K562 (cell line): ENCODE data around the gene KCNN3. TPM values are rescaled to one million over a fixed set of nuclear protein-coding genes. Genes with fewer than 3 reads are reported as not detected.

Experiments
- ATAC-seq: fragments of 200-7000 bp; cut with Tn5 transposase; 3 replicates; pipeline ENCODE4 v1.9.1; 2020; ENCODE audit warnings: moderate library complexity
- BruUV-seq: library from RNA; stranded (reverse); fragments of 400-500 nt; replicated peaks from 2 replicates; lab custom pipeline; 2021; lab: Mats Ljungman, UMichigan
- CTCF ChIA-PET: fragments of 300-600 bp; formaldehyde crosslinking; extraction: SDS; loops from one replicate; lab custom pipeline; 2021; ENCODE audit warnings: low intra/inter-chr PET ratio; lab: Yijun Ruan, JAX
- POLR2A ChIA-PET: fragments of 300-600, 350-650 bp; sonication (Branson Sonifier 250); formaldehyde crosslinking; extraction: SDS; loops from one replicate; lab custom pipeline; 2021; ENCODE audit warnings: antibody characterized with exemption, inconsistent platforms; lab: Yijun Ruan, JAX
- DNase-seq, 4 experiments: peaks; one replicate each; pipeline versions ENCODE4 v3.0.0 to v3.0.0-alpha.2; 2011 to 2018; ENCODE audit warnings: low spot score in 3 of 4, mixed read lengths in 3 of 4; ENCODE audit errors: extremely low read depth in 1 of 4
- FAIRE-seq: peaks from 2 replicates; lab custom pipeline; 2011; peaks lifted over from hg19 to GRCh38; lab: Jason Lieb, UNC
- H2AFZ ChIP-seq: 2 replicates; pipeline ENCODE4 v1.6.0; 2011; ENCODE audit warnings: low read depth, low read length, control low read depth, inconsistent platforms
- H3K27ac ChIP-seq: fragments of 200-600 bp; 3 replicates; pipeline ENCODE4 v1.8.0; 2011; ENCODE audit warnings: low read depth, mild to moderate bottlenecking, control low read depth, inconsistent platforms, low read length, moderate library complexity, mixed read lengths; ENCODE audit errors: extremely low read depth
- H3K27me3 ChIP-seq, 2 experiments: fragments of 300-600 bp in 1 of 2; 2 replicates in 1 of 2; 3 replicates in 1 of 2; pipeline versions ENCODE4 v1.6.0 to v1.8.0; 2011; ENCODE audit warnings: inconsistent platforms in 2 of 2, low read length in 2 of 2, mild to moderate bottlenecking in 1 of 2, mixed read lengths in 1 of 2, moderate library complexity in 1 of 2; ENCODE audit not compliant: control insufficient read depth in 2 of 2, insufficient read depth in 2 of 2
- H3K36me3 ChIP-seq: fragments of 300-600 bp; 3 replicates; pipeline ENCODE4 v1.8.0; 2011; ENCODE audit warnings: mild to moderate bottlenecking, low read length, inconsistent platforms; ENCODE audit not compliant: control insufficient read depth, insufficient read depth
- H3K4me1 ChIP-seq, 2 experiments: fragments of 200-600 bp in 1 of 2; replicated peaks in 1 of 2; 2 replicates in 1 of 2; 3 replicates in 1 of 2; pipeline versions ENCODE4 v1.5.1 to v1.8.0; 2011; ENCODE audit warnings: inconsistent platforms in 2 of 2, low read length in 2 of 2, mild to moderate bottlenecking in 1 of 2, mixed read lengths in 1 of 2, moderate library complexity in 1 of 2; ENCODE audit not compliant: control insufficient read depth in 2 of 2, insufficient read depth in 2 of 2
- H3K4me2 ChIP-seq: 2 replicates; pipeline ENCODE4 v1.6.1; 2011; ENCODE audit warnings: low read length, control low read depth, inconsistent platforms, mixed read lengths; ENCODE audit not compliant: insufficient read depth
- H3K4me3 ChIP-seq: fragments of 200-600 bp; sonication (generic), shearing (Covaris generic); 2 replicates; pipeline ENCODE4 v1.5.1; 2016; ENCODE audit warnings: control low read depth, inconsistent platforms
- H3K79me2 ChIP-seq: fragments of 200-600 bp; 3 replicates; pipeline ENCODE4 v1.8.0; 2011; ENCODE audit warnings: low read length, inconsistent platforms; ENCODE audit not compliant: control insufficient read depth, insufficient read depth
- H3K9ac ChIP-seq, 2 experiments: 2 replicates each; pipeline versions ENCODE4 v1.6.0 to v1.6.1; 2011; ENCODE audit warnings: low read depth in 2 of 2, low read length in 2 of 2, control low read depth in 1 of 2, inconsistent platforms in 1 of 2, mild to moderate bottlenecking in 1 of 2, mixed read lengths in 1 of 2; ENCODE audit not compliant: insufficient read depth in 1 of 2
- H3K9me1 ChIP-seq: one replicate; pipeline ENCODE4 v1.6.0; 2011; ENCODE audit warnings: inconsistent platforms, mild to moderate bottlenecking, low read length, moderate library complexity; ENCODE audit not compliant: control insufficient read depth, insufficient read depth
- H3K9me3 ChIP-seq: replicated peaks from 2 replicates; pipeline ENCODE4 v1.5.1; 2011; ENCODE audit warnings: low read depth, low read length, inconsistent platforms; ENCODE audit not compliant: control insufficient read depth, insufficient read depth
- H4K20me1 ChIP-seq: replicated peaks from 2 replicates; pipeline ENCODE4 v1.6.1; 2011; ENCODE audit warnings: low read length, inconsistent platforms, mixed read lengths; ENCODE audit not compliant: control insufficient read depth, insufficient read depth
- EHMT2 ChIP-seq: fragments of 450-650 bp; IDR thresholded peaks from 2 replicates; pipeline ENCODE4 v1.6.1; 2018; ENCODE audit warnings: antibody characterized with exemption
- GABPA ChIP-seq: fragments of 200-800 bp; sonication (Bioruptor generic); conservative IDR thresholded peaks from 2 replicates; pipeline ENCODE4 v1.6.1; 2016; ENCODE audit warnings: low read depth, missing genetic modification characterization, missing compliant biosample characterization
- KDM1A ChIP-seq, 2 experiments: fragments of 450-650 bp; IDR thresholded peaks; 2 replicates each; pipeline ENCODE4 v1.6.1; 2016; ENCODE audit warnings: mild to moderate bottlenecking in 2 of 2
- KHSRP ChIP-seq: fragments of 450-650 bp; IDR thresholded peaks from 2 replicates; pipeline ENCODE4 v1.6.1; 2017
- NCOR1 ChIP-seq: fragments of 450-650 bp; IDR thresholded peaks from 2 replicates; pipeline ENCODE4 v1.6.1; 2016; ENCODE audit warnings: mild to moderate bottlenecking, moderate library complexity
- PYGO2 ChIP-seq: fragments of 450-650 bp; IDR thresholded peaks from 2 replicates; pipeline ENCODE4 v1.6.1; 2016; ENCODE audit warnings: mild to moderate bottlenecking, missing genetic modification characterization, moderate library complexity, missing compliant biosample characterization
- SMARCB1 ChIP-seq: IDR thresholded peaks from 2 replicates; pipeline ENCODE4 v1.6.1; 2011; ENCODE audit warnings: improper control_type of control experiment, low read depth; ENCODE audit not compliant: insufficient read length
- TAF15 ChIP-seq: fragments of 200-400 bp; formaldehyde crosslinking; IDR thresholded peaks from 2 replicates; pipeline ENCODE4 v1.6.1; 2017; ENCODE audit warnings: mild to moderate bottlenecking, low read depth, low read length, moderate library complexity
- ZNF212 ChIP-seq: fragments of 450-650 bp; formaldehyde crosslinking; IDR thresholded peaks from 2 replicates; pipeline ENCODE4 v1.4.0; 2020; ENCODE audit warnings: mild to moderate bottlenecking
- ZNF644 ChIP-seq: fragments of 200-800 bp; sonication (Bioruptor generic); IDR thresholded peaks from 2 replicates; pipeline ENCODE4 v1.6.1; 2016; ENCODE audit warnings: low read depth, missing genetic modification characterization, missing compliant biosample characterization
- WGBS: fragments of 100-300 bp; shearing (Covaris generic); methylation state at CpG from one replicate; pipeline ENCODE4 v1.1.6; 2016; ENCODE audit warnings: low coverage, mixed read lengths; ENCODE audit not compliant: insufficient coverage; ENCODE audit errors: missing lambda C conversion rate; 5-methylcytosine and 5-hydroxymethylcytosine counted together
- in situ Hi-C: fragments of 300-500 bp; cut with MboI; formaldehyde crosslinking; loops from 4 replicates; pipeline ENCODE4 v1.15.0; 2018; ENCODE audit warnings: inconsistent platforms, mixed read lengths
- intact Hi-C: fragments of 100-400 bp; cut with micrococcal nuclease; formaldehyde crosslinking; loops from 2 replicates; pipeline ENCODE4 v1.14.2; 2022
- polyA plus RNA-seq, 8 experiments: library from polyadenylated mRNA; depleted of rRNA in 4 of 8; stranded (reverse) in 5 of 8; unstranded in 3 of 8; fragments of >200 nt; fragmentation: Nextera tagmentation in 2 of 8; fragmentation: Illumina TruSeq in 1 of 8; extraction: Ambion mirVana in 2 of 8; extraction: Trizol in 1 of 8; gene quantifications; 2 replicates each; pipeline versions ENCODE4 v1.2.1 to v1.2.3, GENCODE V29; 2011 to 2014; ENCODE audit warnings: inconsistent platforms in 1 of 8, missing spikeins in 1 of 8
- total RNA-seq, 7 experiments: library from RNA; depleted of rRNA in 6 of 7; stranded (reverse); fragments of >200 nt in 6 of 7; fragmentation: Illumina TruSeq in 2 of 7; extraction: Trizol in 2 of 7; gene quantifications; 2 replicates each; pipeline versions ENCODE4 v1.2.1 to v1.2.3, GENCODE V29; 2011 to 2021; ENCODE audit warnings: low replicate concordance in 1 of 7
- TF ChIP-seq, protein P1 (sequence below): fragments of 450-650 bp; formaldehyde crosslinking; IDR thresholded peaks from 2 replicates; pipeline ENCODE4 v1.4.0; 2020; ENCODE audit warnings: mild to moderate bottlenecking, moderate library complexity

KCNN3 gene
- total and polyA plus RNA-seq, 9 of the 15 experiments (the other 6 are each of a cell fraction or from before 2014, with no cell fraction given), result 0.02 to 0.03 TPM; not detected in 7

DNA sequence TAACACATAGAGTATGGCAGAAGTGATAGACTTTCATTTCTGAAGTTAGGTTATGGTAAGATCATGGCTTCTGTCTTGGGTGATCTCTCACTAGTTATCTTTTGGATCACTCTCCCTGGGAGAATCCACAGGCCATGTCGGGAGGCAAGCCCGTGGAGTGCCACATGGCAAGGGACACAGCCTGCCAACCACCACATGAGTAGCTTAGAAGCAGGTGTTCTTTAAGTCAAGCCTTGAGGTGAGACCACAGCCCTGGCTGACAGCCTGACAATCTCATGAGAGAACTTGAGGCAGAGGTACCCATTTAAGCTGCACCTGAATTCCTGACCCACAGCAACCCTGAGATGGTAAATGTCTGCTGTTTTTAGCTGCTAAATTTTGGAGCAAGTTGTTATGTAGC, 130.4 kb downstream of the KCNN3 start:
- H3K4me3 ChIP-seq, result no peak overlapping the region
- H3K79me2 ChIP-seq, result no peaks in the 10 kb centered on the region
- H3K27me3 ChIP-seq, result peaks cover 27 to 53% of the 10 kb centered on the region in 2 experiments
- ATAC-seq, result no peak
- H3K9ac ChIP-seq, result no peak overlapping the region
- peaks cover 3 to 4% of the 10 kb centered on the region in 2 experiments; a peak in 2 of 5 replicates for H3K4me1 ChIP-seq
- no peak for DNase-seq
- H3K9me3 ChIP-seq, result no peaks in the 10 kb centered on the region
- intact Hi-C loops (no loop called here), in situ Hi-C loops (no loop called here)
- POLR2A ChIA-PET, result interaction anchor here (0.6 to 0.8 kb wide), 2 partner anchors 10 to 60 kb away, joined by 3 to 4 read pairs; no protein-coding TSS in a partner anchor
- H2AFZ ChIP-seq, result no peak overlapping the region
- no peak overlapping the region for H3K4me2 ChIP-seq
- no peaks in the 10 kb centered on the region for H4K20me1 ChIP-seq
- 0% methylated on average over 2 of the region's 2 CpGs for WGBS
- CTCF ChIA-PET, result no interaction called here
- no TSS peak for BruUV-seq
- no peak for TF ChIP-seq SMARCB1
- no peak for TF ChIP-seq ZNF212 (CRISPR knock-in tag)
- TF ChIP-seq EHMT2, result no peak
- TF ChIP-seq KHSRP, result no peak
- TF ChIP-seq TAF15, result no peak
- TF ChIP-seq, protein P1, sequence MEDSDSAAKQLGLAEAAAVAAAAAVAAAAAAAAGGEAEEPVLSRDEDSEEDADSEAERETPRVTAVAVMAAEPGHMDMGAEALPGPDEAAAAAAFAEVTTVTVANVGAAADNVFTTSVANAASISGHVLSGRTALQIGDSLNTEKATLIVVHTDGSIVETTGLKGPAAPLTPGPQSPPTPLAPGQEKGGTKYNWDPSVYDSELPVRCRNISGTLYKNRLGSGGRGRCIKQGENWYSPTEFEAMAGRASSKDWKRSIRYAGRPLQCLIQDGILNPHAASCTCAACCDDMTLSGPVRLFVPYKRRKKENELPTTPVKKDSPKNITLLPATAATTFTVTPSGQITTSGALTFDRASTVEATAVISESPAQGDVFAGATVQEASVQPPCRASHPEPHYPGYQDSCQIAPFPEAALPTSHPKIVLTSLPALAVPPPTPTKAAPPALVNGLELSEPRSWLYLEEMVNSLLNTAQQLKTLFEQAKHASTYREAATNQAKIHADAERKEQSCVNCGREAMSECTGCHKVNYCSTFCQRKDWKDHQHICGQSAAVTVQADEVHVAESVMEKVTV (CRISPR knock-in tag), result no peak
- no peak for TF ChIP-seq NCOR1
- TF ChIP-seq ZNF644, result no peak
- no peak for TF ChIP-seq PYGO2 (tag)
- TF ChIP-seq GABPA, result no peak
- TF ChIP-seq KDM1A (IDR thresholded peaks at IDR 0.05), result no peak
- H3K27ac ChIP-seq, result no peak overlapping the region
- H3K36me3 ChIP-seq, result no peaks in the 10 kb centered on the region
- peaks cover under 1% of the 10 kb centered on the region for H3K9me1 ChIP-seq
- FAIRE-seq, result no peak
